H1 (cell line): ENCODE results near the gene RIMBP2. TPM values are rescaled to one million over a fixed set of nuclear protein-coding genes. Genes with fewer than 3 reads are reported as not detected.

Source experiments
- CTCF ChIA-PET: fragments of 300-600 bp; sonication (Branson Sonifier 250); formaldehyde crosslinking; loops from one replicate; lab custom pipeline; 2021; ENCODE audit not compliant: partially characterized antibody; lab: Charles Lee
- POLR2A ChIA-PET: fragments of 300-600 bp; sonication (Branson Sonifier 250); formaldehyde crosslinking; loops from one replicate; lab custom pipeline; 2021; ENCODE audit warnings: inconsistent platforms; ENCODE audit not compliant: partially characterized antibody; lab: Charles Lee
- DNase-seq, 2 experiments: peaks; one replicate each; pipeline versions ENCODE4 v3.0.0 to v3.0.0-alpha.2; 2010 to 2022; ENCODE audit warnings: low spot score in 2 of 2, low read depth in 1 of 2, mixed read lengths in 1 of 2
- FAIRE-seq: peaks from 2 replicates; lab custom pipeline; 2011; peaks lifted over from hg19 to GRCh38; lab: Jason Lieb, UNC
- H2AFZ ChIP-seq: 2 replicates; pipeline ENCODE4 v1.8.1; 2012; ENCODE audit warnings: low read length, inconsistent platforms
- H2AK5ac ChIP-seq: 2 replicates; pipeline ENCODE4 v1.6.1; 2013; ENCODE audit warnings: low read depth, low read length
- H2BK120ac ChIP-seq: replicated peaks from 2 replicates; pipeline ENCODE3; 2013; ENCODE audit warnings: low read depth, low read length, inconsistent platforms
- H2BK12ac ChIP-seq: 2 replicates; pipeline ENCODE4 v1.6.1; 2013; ENCODE audit warnings: low read depth, low read length
- H2BK15ac ChIP-seq: 2 replicates; pipeline ENCODE4 v1.6.1; 2013; ENCODE audit warnings: low read length
- H2BK20ac ChIP-seq: 2 replicates; pipeline ENCODE4 v1.6.1; 2013; ENCODE audit warnings: low read length
- H2BK5ac ChIP-seq: 2 replicates; pipeline ENCODE4 v1.6.1; 2013; ENCODE audit warnings: low read depth, low read length
- H3K14ac ChIP-seq: 2 replicates; pipeline ENCODE4 v1.6.1; 2013; ENCODE audit warnings: inconsistent platforms; ENCODE audit not compliant: insufficient read length
- H3K18ac ChIP-seq: 2 replicates; pipeline ENCODE4 v1.6.1; 2013; ENCODE audit warnings: low read length; ENCODE audit errors: extremely low read depth
- H3K23ac ChIP-seq: 2 replicates; pipeline ENCODE4 v1.6.1; 2013; ENCODE audit warnings: inconsistent platforms; ENCODE audit not compliant: insufficient read length
- H3K23me2 ChIP-seq: 2 replicates; pipeline ENCODE4 v1.6.1; 2013; ENCODE audit warnings: low read depth, low read length
- H3K27ac ChIP-seq: 2 replicates; pipeline ENCODE4 v1.6.1; 2011; ENCODE audit warnings: low read depth, low read length, inconsistent platforms
- H3K27me3 ChIP-seq, 4 experiments: replicated peaks in 1 of 4; 1 replicate in 1 of 4; 2 replicates in 3 of 4; pipeline versions ENCODE4 v1.6.1 to v1.8.1; 2011 to 2013; ENCODE audit warnings: low read length in 3 of 4, mild to moderate bottlenecking in 3 of 4, inconsistent platforms in 2 of 4, mixed read lengths in 2 of 4, moderate library complexity in 1 of 4; ENCODE audit not compliant: control insufficient read depth in 3 of 4, insufficient read depth in 3 of 4; ENCODE audit errors: extremely low read depth in 1 of 4
- H3K36me3 ChIP-seq, 4 experiments: 2 replicates each; pipeline versions ENCODE4 v1.6.1 to v1.8.1; 2011 to 2013; ENCODE audit warnings: mild to moderate bottlenecking in 4 of 4, low read length in 3 of 4, moderate library complexity in 2 of 4, control low read depth in 1 of 4, inconsistent platforms in 1 of 4; ENCODE audit not compliant: insufficient read depth in 4 of 4, control insufficient read depth in 2 of 4
- H3K4ac ChIP-seq: replicated peaks from 2 replicates; pipeline ENCODE3; 2013; ENCODE audit warnings: low read length, low read depth, mixed read lengths, inconsistent platforms; ENCODE audit not compliant: insufficient read length
- H3K4me1 ChIP-seq, 4 experiments: replicated peaks in 1 of 4; 1 replicate in 1 of 4; 2 replicates in 3 of 4; pipeline versions ENCODE4 v1.6.1 to v1.8.1; 2011 to 2013; ENCODE audit warnings: low read length in 3 of 4, inconsistent platforms in 2 of 4, mixed read lengths in 1 of 4; ENCODE audit not compliant: insufficient read depth in 4 of 4, control insufficient read depth in 3 of 4
- H3K4me2 ChIP-seq, 2 experiments: 2 replicates each; pipeline versions ENCODE4 v1.6.1 to v1.8.1; 2011 to 2013; ENCODE audit warnings: low read depth in 2 of 2, low read length in 2 of 2, control low read depth in 1 of 2, inconsistent platforms in 1 of 2, mild to moderate bottlenecking in 1 of 2; ENCODE audit not compliant: insufficient read depth in 1 of 2
- H3K4me3 ChIP-seq, 4 experiments: fragments of 200-600, 300-600 bp in 1 of 4; sonication (generic), shearing (Covaris generic), sonication (Bioruptor Twin) in 1 of 4; 2 replicates each; pipeline versions ENCODE4 v1.5.1 to v1.8.1; 2011 to 2016; ENCODE audit warnings: low read length in 4 of 4, low read depth in 3 of 4, control low read depth in 2 of 4, inconsistent platforms in 2 of 4, mild to moderate bottlenecking in 2 of 4, mixed read lengths in 1 of 4, moderate library complexity in 1 of 4; ENCODE audit not compliant: insufficient read depth in 2 of 4; ENCODE audit errors: extremely low read depth in 1 of 4
- H3K56ac ChIP-seq: replicated peaks from 2 replicates; pipeline ENCODE3; 2013; ENCODE audit warnings: low read depth, mild to moderate bottlenecking, mixed read lengths, low read length, inconsistent platforms; ENCODE audit not compliant: insufficient read length
- H3K79me1 ChIP-seq: 2 replicates; pipeline ENCODE4 v1.6.1; 2013; ENCODE audit warnings: low read depth, low read length, control low read depth
- H3K79me2 ChIP-seq, 2 experiments: 2 replicates each; pipeline versions ENCODE4 v1.6.1 to v1.8.1; 2012 to 2013; ENCODE audit warnings: low read length in 2 of 2, mild to moderate bottlenecking in 2 of 2, inconsistent platforms in 1 of 2; ENCODE audit not compliant: insufficient read depth in 2 of 2, control insufficient read depth in 1 of 2
- H3K9ac ChIP-seq, 4 experiments: replicated peaks in 1 of 4; 1 replicate in 1 of 4; 2 replicates in 3 of 4; pipeline versions ENCODE4 v1.6.1 to v1.8.1; 2011 to 2013; ENCODE audit warnings: low read depth in 3 of 4, low read length in 3 of 4, control low read depth in 2 of 4, mild to moderate bottlenecking in 2 of 4, moderate library complexity in 2 of 4, inconsistent platforms in 1 of 4; ENCODE audit errors: extremely low read depth in 1 of 4
- H3K9me3 ChIP-seq, 2 experiments: 2 replicates each; pipeline versions ENCODE4 v1.6.1 to v1.8.1; 2012 to 2013; ENCODE audit warnings: mild to moderate bottlenecking in 2 of 2, moderate library complexity in 2 of 2, control low read depth in 1 of 2, inconsistent platforms in 1 of 2, low read depth in 1 of 2, low read length in 1 of 2, mixed read lengths in 1 of 2; ENCODE audit not compliant: insufficient read depth in 2 of 2
- H4K20me1 ChIP-seq, 2 experiments: replicated peaks in 1 of 2; 2 replicates each; pipeline versions ENCODE3 to v1.8.1; 2011 to 2013; ENCODE audit warnings: inconsistent platforms in 2 of 2, low read length in 2 of 2, mild to moderate bottlenecking in 1 of 2; ENCODE audit not compliant: insufficient read depth in 2 of 2, control insufficient read depth in 1 of 2
- H4K5ac ChIP-seq: 2 replicates; pipeline ENCODE4 v1.6.1; 2013; ENCODE audit warnings: low read length, low read depth, mixed read lengths, inconsistent platforms; ENCODE audit not compliant: insufficient read length
- H4K8ac ChIP-seq: 2 replicates; pipeline ENCODE4 v1.8.0; 2013; ENCODE audit warnings: mild to moderate bottlenecking, moderate library complexity, low read length, inconsistent platforms; ENCODE audit not compliant: insufficient read depth; ENCODE audit errors: extremely low read depth
- H4K91ac ChIP-seq: replicated peaks from 2 replicates; pipeline ENCODE3; 2013; ENCODE audit warnings: low read length, mixed read lengths, inconsistent platforms; ENCODE audit not compliant: insufficient read length
- POLR2A ChIP-seq, 2 experiments: IDR thresholded peaks; 1 replicate in 1 of 2; 2 replicates in 1 of 2; pipeline ENCODE4 v1.6.1; 2011; ENCODE audit warnings: low read depth in 2 of 2, low read length in 2 of 2, mild to moderate bottlenecking in 2 of 2; ENCODE audit errors: control extremely low read depth in 1 of 2
- RFX5 ChIP-seq: IDR thresholded peaks from 2 replicates; pipeline ENCODE4 v1.6.1; 2011; ENCODE audit warnings: low read depth, low read length, improper control_type of control experiment, borderline replicate concordance
- WGBS, 2 experiments: shearing (Covaris generic) in 1 of 2; methylation state at CpG; one replicate each; pipeline versions ENCODE4 v1.1.6 to v1.1.7; 2013 to 2015; ENCODE audit warnings: low lambda C conversion rate in 2 of 2, mixed read lengths in 2 of 2, inconsistent platforms in 1 of 2, low coverage in 1 of 2, missing lambda C conversion rate in 1 of 2; ENCODE audit not compliant: insufficient replicate concordance in 2 of 2, insufficient coverage in 1 of 2, insufficient read length in 1 of 2; ENCODE audit errors: extremely low coverage in 1 of 2, missing lambda C conversion rate in 1 of 2; 5-methylcytosine and 5-hydroxymethylcytosine counted together
- polyA plus RNA-seq, 7 experiments: library from polyadenylated mRNA; depleted of rRNA in 3 of 7; stranded (reverse) in 5 of 7; unstranded in 2 of 7; fragments of >200 nt in 5 of 7; fragments of 200-250 nt in 2 of 7; gene quantifications; 1 replicate in 5 of 7; 2 replicates in 1 of 7; 4 replicates in 1 of 7; pipeline versions ENCODE4 v1.2.1 to v1.2.3, GENCODE V29; 2011 to 2013; ENCODE audit warnings: missing spikeins in 2 of 7, mixed read lengths in 2 of 7
- total RNA-seq: library from RNA; stranded (reverse); fragmentation: NEBNext Ultra II Directional; extraction: Animal tissue kit (Norgen Biotek cat#: 25700); gene quantifications from 2 replicates; pipeline ENCODE4 v1.2.1, GENCODE V29; 2021

Gene RIMBP2
- total and polyA plus RNA-seq, 2 of the 8 experiments (the other 6 are each of a cell fraction or from before 2014, with no cell fraction given): 0.18 to 0.65 TPM

DNA sequence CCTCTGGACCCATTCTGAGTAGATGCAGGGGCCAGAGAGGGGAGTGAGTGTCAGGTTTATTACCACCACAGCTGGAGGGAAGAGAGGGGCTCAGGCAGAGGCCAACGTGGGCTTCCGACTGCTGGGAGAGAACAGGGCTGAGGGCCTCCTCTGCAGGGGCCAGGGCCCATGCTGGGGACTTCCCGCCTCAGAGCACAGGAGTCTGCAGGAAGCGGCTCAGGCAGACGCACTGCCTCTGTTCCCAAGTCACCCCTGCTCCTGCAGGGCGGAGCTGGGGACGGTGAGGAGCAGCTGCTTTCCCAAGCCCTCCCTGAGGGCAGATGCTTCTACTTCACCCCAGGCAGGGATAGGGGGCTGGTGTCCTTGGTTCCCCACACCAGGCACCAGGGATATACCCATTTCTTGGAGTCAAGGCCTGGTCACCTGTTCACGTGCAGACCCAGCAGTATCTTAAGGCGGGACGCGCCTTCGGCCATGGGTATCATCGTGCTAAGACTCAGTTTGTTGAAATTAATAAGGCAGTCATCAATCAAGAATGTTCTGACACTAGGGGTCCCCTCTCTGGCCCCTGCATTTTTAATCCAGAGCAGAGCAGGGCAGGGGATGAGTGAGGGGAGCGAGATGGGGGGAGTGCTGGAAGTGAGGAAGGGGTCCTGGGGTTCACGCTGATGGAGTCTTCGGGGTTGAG is 278.4 kb downstream of the RIMBP2 start:
- Histone ChIP-seq H2BK15ac (no peak overlapping the region), H3K9ac (no peak overlapping the region), H2AK5ac (no peak overlapping the region), H4K5ac (no peak overlapping the region), H2BK12ac (no peak overlapping the region), H3K4me2 (no peak overlapping the region), H2BK120ac (no peak overlapping the region), H3K23ac (no peak overlapping the region), H4K8ac (no peak overlapping the region), H3K56ac (no peak overlapping the region), H4K20me1 (no peaks in the 10 kb centered on the region), H4K91ac (no peak overlapping the region), H3K23me2 (peaks cover 10% of the 10 kb centered on the region; the same call in 1 of the 2 replicates), H2AFZ (no peak overlapping the region), H2BK20ac (no peak overlapping the region), H3K4me1 (no peaks in the 10 kb centered on the region), H3K9me3 (peaks cover 0 to 16% of the 10 kb centered on the region in 2 experiments; a peak in 1 of 4 replicates), H2BK5ac (no peak overlapping the region), H3K27me3 (no peaks in the 10 kb centered on the region; a peak in 1 of 7 replicates), H3K79me1 (no peaks in the 10 kb centered on the region), H3K4me3 (no peak overlapping the region), H3K79me2 (no peaks in the 10 kb centered on the region), H3K27ac (no peak overlapping the region), H3K36me3 (no peaks in the 10 kb centered on the region), H3K18ac (no peak overlapping the region), H3K14ac (no peak overlapping the region), H3K4ac (no peak overlapping the region)
- TF ChIP-seq POLR2A (IDR thresholded peaks at IDR 0.05; ENCODE audit: control extremely low read depth in 1 of 2, low read depth in 2 of 2, low read length in 2 of 2) (no peak), RFX5 (no peak)
- no peak for DNase-seq
- ChIA-PET POLR2A (no interaction called here), CTCF (no interaction called here)
- WGBS, 2 experiments: 95% methylated on average over 12 of the region's 16 CpGs; no CpG with 5 or more reads in 1 of the 2 experiments
- no peak for FAIRE-seq
